Cardiac septum (tissue), 1 donor: Measurements from ENCODE around the gene KRTAP5-6. TPM values are rescaled to one million over a fixed set of nuclear protein-coding genes. Genes with fewer than 3 reads are reported as not detected.

Experiments
- DNase-seq: peaks from one replicate; pipeline ENCODE4 v3.0.0-alpha.2; 2020; ENCODE audit warnings: low spot score
- intact Hi-C: fragments of 100-400 bp; cut with DNase I; formaldehyde crosslinking; loops from one replicate; pipeline ENCODE4 v1.14.0; 2022
- total RNA-seq: library from RNA; stranded (reverse); fragmentation: NEBNext Ultra II Directional; extraction: Animal tissue kit (Norgen Biotek cat#: 25700); gene quantifications from one replicate; pipeline ENCODE4 v1.2.1, GENCODE V29; 2021
- donor health status: DM: no; HTN: no; CAD: no.

KRTAP5-6 gene
- total RNA-seq, 1 donor from 2014 or later: not detected

DNA sequence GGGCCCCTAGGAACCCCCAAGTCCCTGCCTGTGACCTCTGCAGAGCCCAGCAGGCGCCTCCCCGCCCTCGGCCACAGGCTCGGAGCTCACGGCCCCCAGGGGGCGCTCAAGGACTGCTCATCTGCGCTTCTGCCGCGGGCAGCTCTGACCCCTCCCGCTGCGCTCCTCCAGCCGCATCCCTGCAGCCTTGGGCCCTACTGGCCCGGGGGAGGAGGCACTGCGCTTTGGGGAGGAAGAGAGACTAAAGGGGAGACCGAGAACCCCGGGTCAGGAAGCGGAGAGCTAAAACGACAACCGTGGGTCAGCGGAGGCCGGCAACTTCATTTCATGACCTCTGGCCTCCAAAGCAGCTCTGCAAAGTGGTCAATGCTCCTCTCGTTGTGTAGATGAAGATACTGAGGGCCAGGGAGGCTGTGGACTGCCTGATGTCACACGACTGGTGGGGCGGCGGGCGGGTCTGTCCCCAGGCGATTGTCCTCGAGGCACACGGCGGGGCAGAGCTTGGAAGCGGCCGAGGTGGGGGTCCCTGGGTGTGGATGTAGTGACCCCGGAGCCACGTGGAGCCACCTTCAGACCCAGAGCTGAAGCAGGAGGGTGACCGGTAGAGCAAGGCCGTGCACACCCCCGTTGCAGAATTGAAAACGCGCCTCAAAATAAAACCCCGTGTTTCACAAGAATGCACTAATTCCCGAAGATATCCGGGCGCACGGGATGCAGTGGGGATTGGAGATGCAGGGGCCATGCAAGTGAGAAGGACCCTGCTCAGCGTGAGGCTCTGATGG lies 2.7 kb upstream of the KRTAP5-6 start:
- intact Hi-C loops: loop anchor here (1.0 to 5.0 kb wide), 4 partner anchors 41 to 463 kb away; no protein-coding TSS in a partner anchor
- peak; percentile 94 for DNase-seq

DNA sequence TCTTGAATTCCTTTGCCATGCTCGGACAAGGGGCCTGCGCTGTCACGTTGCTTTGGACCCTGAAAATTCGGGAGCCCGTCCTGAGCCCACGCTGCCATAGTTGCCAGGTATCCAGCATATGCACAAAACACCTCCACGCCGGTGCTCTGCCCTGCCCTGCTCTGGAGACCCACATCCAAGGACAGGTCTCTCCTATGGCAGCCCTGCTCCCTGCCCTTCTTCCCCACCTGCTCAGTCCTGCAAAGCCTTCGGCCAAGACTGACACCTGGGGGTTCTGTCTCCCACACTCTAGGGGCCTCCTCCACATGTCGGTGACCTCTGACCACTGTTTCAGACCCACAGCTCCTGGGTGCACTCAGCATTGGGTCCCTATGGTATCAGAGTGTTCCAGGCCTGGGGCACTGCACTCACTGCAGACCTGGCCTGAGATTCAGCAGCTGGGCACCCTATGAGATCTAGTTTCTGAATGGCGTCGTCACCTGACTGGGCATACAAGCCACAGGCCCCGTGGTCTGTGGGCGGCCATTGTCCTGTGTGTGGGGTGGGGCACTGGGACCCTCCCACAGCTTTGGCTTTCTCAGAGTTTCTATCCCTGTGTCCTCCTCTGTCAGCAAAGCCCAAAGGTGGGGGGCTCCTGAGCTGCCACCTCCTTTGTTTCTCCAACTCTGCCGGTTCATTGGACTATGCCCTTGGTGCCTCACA lies 2.0 kb upstream of the KRTAP5-6 start:
- intact Hi-C loops: loop anchor here (1.0 to 5.0 kb wide), 4 partner anchors 42 to 462 kb away; no protein-coding TSS in a partner anchor
- DNase-seq: no peak

DNA sequence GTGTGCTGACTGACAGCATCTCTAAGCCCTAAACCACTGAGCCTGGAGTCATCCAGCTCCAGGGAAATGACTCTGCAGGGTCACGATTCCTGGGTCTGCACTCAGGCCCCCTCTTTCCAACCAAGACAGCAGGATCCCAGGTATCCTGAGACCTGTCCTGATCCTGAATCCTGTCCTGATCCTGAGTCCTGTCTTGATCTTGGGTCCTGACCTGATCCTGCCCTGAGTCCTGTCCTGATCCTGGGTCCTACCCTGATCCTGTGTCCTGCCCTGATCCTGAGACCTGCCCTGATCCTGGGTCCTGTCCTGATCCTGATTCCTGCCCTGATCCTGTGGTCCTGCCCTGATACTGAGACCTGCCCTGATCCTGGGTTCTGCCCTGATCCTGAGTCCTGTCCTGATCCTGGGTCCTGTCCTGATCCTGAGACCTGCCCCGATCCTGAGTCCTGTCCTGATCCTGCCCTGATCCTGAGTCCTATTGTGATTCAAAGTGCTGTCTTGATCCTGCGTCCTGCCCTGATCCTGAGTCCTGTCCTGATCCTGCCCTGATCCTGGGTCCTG lies 1.4 kb upstream of the KRTAP5-6 start:
- intact Hi-C loops: loop anchor here (2.0 kb wide), 2 partner anchors 43 to 461 kb away; no protein-coding TSS in a partner anchor
- no peak for DNase-seq

DNA sequence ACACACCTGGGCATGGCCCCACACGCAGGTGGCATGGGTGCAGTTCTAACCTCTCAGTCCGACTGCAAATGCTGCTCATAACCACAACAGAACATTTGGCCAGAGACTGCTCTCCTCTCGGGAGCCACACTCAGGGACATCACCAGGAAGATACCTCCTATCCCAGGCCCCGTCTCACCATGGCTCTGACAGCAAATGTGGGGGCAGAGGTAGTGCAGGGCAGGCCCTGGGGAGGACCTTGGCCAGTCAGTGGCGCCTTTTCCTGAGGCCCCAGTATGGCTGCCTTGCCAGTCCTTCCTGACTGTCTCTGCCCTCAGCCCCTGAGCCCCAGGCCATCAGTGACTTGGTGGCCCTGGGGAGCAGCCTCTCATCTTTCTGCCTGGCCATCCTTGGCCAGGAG lies 2.8 kb downstream of the KRTAP5-6 start:
- no peak for DNase-seq
- intact Hi-C loops: no loop called here

DNA sequence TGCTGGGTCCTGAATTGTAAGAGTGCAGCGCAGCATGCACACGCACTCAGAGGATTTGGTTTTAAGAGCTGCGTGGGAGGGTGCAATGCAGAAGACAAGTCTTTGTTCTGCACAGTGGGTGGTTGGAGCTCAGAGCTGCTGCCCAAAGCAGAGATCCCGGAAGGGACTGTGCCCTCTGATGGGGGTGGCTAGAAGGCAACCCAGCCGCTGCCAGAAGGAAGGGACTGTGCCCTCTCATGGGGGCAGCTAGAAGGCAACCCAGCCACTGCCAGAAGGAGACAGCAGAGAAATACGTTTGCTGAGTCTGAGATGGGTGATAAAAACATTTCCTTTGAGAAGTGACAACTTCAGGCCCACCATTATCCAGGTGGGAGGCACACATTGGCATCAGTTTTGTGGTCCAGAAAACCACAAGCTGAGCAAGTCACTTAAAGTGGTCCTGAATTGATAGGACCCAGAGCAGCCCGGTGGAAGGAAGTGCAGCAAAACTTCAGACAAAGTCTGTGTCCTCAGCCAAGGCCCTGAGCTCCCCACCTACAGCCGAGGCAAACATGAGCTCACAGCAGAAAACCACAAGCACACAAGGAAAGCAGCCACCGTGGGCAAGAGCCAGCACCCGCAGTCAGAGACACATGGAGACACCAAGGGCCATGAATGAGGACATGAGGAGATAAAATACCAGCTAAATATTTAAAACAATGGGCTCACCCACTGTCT lies 4.3 kb downstream of the KRTAP5-6 start:
- intact Hi-C loops: no loop called here
- DNase-seq: no peak

DNA sequence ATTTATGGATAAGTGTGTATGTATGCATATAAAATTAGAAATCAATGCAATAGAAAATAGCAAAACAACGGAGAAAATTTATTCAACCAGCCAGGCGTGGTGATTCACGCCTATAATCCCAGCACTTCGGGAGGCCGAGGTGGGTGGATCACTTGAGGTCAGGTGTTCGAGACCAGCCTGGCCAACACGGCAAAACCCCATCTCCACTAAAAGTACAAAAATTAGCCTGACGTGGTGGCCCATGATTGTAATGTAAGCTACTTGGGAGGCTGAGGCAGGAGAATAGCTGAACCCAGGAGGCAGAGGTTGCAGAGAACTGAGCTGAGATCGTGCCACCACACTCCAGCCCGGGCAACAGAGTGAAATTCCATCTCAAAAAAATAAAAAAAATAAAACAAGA lies 5.5 kb downstream of the KRTAP5-6 start:
- intact Hi-C loops: no loop called here
- DNase-seq: no peak

DNA sequence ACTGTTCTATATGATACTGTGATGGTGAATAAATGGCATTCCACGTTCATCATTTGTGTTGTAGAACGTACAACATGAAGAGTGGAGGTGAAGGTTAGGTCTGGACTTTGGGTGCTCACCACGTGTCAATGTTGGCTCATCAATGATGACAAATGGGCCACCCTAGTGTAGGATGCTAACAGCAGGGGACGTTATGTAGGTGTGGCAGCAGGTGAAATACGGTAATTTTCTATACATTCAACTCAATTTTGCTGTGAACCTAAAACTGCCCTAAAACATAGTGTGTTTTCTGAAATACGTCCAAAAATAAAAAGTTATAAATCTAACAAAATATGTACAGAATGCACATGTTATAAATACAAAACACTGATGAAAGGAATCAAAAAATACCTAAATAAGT lies 6.2 kb downstream of the KRTAP5-6 start:
- no peak for DNase-seq
- intact Hi-C loops: no loop called here

DNA sequence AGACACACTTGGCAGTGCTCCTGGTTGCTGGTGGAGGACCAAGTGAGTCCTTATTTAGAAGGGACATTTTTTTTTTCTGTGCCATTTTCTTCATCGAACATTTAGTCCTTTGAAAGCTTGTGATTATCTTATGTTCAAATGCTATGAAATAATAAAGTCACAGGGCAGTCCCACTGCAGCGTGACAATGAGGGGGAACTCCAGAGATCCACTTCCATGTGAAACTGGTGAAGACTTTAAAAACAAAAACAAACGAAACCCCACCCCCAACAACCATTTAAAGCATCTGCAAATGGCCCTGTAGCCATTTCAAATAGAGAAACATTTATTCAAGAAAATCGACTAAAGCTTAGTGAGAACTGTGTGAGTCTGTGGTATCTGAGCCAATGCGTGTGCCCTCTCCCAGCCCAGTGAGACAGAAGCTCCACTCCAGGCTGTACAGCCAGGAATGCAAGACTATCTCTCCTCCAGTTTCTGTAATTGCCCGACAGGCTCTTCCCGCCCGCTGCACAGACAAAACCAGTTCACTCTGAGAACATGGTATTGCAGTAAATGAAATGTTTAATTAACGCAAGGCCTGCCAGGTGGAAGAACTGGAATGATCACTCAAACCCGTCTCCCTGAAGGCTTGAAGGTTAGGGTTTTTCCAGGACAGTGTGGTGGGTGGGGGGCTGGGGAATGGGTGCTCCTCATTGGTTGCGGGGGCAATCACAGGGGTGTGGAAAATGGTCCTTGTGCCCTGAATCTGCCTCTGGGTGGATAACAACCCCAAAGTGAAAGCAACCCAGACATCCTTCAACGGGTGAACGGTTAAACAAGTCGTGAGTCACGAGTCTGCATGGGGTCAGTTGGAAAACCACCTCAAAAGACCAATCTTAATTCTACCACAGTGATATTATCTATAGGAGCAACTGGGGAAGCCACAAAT lies 8.4 kb downstream of the KRTAP5-6 start:
- intact Hi-C loops: no loop called here
- DNase-seq: no peak

DNA sequence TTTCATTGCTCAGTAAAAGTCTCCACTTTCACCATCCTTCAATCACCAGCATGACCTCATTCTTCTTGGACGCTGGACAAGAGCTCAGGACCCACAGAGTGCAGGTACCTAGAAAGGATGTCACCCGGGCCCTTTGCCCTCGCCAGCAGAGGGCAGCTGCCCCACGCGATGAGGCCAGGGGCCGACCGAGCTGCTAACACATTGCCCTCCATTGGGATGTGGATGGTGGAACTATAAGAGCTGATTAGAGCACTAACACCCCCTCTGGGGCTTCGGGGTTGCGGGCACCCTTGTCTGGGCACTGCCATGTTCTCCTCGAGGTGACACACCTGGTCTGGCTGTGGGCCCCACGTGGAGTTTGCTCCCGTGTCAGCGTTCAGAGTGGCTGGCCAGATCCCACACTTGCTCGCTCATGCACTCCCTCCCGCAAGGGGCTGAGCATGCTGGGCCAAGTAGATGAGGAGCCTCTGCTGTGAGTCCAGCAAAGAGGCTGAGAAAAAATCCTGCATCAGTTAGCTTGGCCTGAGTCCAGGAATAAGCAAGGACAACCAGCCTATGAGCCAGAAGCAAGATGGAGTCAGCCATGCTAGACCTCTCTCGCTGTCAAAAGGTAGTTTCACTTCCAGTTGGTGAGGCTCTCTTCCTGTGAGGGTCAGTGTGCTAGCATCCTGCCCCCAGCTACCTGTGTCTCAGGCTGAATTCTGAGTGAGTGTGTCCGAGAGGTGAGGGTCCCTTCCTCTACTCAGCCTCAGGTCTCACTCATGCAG lies 9.8 kb downstream of the KRTAP5-6 start:
- intact Hi-C loops: no loop called here
- DNase-seq: no peak

DNA sequence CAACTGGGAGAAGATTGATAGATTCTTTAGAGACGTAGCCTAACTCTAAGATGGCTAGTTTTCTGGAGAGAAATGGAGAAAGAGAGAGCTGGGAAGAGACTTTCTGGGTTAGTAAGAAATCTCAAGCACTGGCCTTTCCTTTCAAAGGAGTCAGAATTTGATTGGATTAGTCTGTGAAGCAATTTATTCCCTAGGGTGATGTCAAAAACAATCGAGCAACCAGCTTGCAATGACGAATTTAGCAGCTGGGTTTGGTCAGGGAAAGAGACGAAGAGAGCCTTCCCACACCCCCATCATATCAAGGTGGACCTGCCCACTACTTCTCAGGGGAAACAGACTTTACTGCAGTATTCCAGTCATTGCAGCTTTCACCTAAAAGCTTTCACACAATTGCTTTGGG lies 10.8 kb downstream of the KRTAP5-6 start:
- intact Hi-C loops: no loop called here
- no peak for DNase-seq

DNA sequence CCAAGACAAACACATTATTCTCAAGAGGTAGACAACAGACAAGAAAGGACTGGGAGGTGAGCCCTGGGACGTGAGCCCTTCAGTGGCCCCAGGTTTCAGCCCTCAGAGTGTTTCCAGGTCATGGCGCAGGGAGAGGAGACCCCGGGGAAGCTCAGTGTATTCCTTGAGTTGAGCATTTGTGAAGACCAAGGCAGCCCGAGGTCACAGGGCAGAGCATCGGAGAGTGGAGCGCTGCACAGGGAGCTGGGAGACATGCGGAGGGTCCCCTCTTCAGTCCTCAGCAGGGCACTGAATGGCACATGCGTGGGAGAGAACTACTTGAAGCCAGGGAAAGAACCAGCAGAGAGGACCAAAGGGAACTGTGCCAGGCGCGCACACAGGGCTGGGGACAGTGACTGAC lies 11.7 kb downstream of the KRTAP5-6 start:
- intact Hi-C loops: no loop called here
- no peak for DNase-seq

DNA sequence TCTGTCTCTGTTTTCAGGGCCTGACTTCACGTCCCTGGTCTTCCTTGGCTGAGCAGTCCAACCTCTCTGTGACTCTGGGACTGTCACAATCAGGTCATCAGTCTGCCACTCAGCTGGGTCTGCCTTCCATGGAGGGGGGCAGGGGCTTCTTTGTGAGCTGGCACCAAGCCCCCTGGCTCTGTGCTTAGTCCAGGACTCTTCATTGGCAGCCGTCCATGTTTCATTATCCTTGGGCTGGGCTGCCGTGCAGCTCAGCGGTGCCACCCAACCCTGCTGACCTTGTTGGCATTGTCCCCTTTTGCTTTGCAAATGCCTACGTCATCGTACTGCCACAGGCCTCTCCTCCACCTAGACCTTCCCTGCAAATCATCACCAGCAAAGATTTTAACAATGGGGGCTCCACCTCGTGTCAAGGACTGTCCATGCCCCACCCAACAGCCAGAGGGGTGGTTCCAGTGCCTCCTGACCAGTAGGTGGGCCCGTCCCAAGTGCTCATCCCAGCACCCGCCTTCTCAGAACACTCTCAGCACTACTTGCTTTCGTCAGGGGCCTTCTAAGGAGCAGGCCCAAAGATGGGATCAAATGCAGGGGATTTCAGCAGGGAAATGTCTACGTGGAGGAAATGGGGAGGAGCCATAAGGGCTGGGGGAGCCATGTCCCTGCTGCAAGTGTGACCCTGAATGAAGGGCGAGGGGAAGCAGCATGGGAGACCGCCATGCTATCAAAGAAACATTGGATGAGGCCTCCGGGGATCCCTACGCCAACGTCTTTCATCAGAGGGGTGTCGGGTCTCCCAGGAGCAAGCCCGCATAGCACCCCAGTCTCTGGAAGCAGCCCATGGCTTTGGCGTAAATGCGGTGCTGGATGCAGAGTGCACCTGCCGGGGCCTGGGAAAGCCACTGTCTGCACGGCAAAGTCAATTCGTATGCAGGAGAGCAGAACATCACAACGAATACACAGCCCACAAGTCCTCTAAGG lies 18.2 kb downstream of the KRTAP5-6 start:
- peak; percentile 74 for DNase-seq
- intact Hi-C loops: loop anchor here (5.0 kb wide), 2 partner anchors 47 to 112 kb away; partner anchors contain the start of gene CTSD

DNA sequence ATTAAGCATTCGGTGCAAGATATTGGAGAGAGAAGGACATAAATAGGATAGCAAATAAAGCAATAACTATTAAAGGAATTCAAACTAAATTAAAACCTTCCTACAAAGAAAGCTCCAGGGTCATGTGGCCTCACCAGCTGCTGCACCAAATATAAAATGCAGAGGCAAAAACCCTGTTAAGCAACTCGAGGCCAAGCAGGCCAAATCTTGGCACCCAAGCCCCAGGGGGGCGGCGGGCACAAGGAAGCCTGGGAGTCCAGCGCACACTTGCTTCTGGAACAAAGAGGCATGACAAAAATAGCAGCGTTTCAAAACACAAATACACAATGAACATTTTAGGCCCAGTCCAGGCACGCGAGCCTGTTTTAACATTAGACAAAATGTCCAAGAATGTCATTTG lies 20.8 kb downstream of the KRTAP5-6 start:
- intact Hi-C loops: loop anchor here (5.0 kb wide), 2 partner anchors 45 to 110 kb away; partner anchors contain the start of gene CTSD
- DNase-seq: no peak

DNA sequence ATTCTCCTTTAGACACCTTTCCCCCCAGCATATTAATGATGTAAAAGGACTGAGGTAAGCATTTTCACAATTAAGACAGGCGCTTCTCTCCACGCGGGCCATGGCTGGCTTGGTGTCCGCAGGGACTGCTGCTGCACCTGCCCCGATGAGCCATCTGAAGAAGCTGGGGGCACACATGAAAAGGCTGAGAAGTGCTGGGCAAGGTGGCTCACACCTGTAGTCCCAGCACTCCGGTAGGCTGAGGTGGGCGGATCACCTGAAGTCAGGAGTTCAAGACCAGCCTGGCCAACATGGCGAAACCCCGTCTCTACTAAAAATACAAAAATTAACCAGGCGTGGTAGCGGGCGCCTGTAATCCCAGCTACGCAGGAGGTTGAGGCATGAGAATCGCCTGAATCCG lies 21.3 kb downstream of the KRTAP5-6 start:
- no peak for DNase-seq
- intact Hi-C loops: loop anchor here (5.0 kb wide), 2 partner anchors 44 to 109 kb away; partner anchors contain the start of gene CTSD

DNA sequence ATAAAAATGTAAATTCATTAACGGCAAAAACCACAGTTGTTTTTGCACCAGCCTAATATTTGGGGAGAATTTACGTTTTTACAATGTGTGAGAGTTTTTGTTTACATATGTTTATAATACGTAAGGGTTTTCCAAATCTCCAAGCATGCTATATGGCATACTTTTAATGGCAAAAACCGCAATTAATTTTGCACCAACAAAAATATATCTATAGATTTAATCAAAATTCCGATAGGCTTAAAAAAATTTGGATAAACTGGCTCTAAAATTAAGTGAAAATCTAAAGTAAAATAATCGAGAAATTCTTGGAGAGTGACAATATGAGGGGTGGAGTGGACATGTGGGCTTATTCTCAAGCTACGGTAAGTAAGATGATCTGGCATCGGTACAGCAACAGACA lies 22.8 kb downstream of the KRTAP5-6 start:
- no peak for DNase-seq
- intact Hi-C loops: loop anchor here (5.0 kb wide), 2 partner anchors 43 to 108 kb away; partner anchors contain the start of gene CTSD

DNA sequence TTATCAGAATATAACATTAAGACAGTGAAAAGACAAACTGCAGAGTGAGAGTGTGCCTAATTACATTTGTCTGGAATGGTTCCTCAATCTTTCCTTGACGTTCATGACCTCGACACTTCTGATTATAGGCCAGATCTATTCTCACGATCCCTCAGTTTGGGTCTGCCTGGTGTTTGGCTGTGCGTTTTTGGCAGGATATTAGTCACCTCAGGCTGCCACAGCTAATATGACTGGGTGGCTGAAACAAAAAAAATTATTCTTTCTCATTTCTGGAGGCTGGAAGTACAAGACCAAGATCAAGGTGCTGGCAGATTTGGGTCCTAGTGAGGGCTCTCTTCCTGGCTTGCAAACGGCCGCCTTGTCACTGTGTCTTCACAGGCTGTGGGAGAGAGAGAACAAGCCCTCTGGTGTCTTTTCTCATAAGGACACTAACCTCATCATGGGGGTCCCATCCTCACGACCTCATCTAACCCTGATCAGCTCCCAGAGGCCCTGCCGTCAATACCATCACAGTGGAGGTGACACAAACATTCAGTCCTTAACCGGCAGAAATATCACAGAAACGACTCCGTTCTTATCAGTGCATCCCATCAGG lies 30.2 kb downstream of the KRTAP5-6 start:
- no peak for DNase-seq
- intact Hi-C loops: no loop called here
